HCT116 (cell line): Measurements from ENCODE around the gene GARS1. TPM values are rescaled to one million over a fixed set of nuclear protein-coding genes. Genes with fewer than 3 reads are reported as not detected.

Experiments used
- ATAC-seq: fragments of 200-7000 bp; cut with Tn5 transposase; 2 replicates; pipeline ENCODE4 v1.9.1; 2020; ENCODE audit warnings: mild to moderate bottlenecking, moderate library complexity
- BruUV-seq: library from RNA; stranded (reverse); fragments of 400-500 nt; replicated peaks from 2 replicates; lab custom pipeline; 2021; lab: Mats Ljungman, UMichigan
- CTCF ChIA-PET: fragments of 300-600 bp; sonication (Branson Sonifier 250); formaldehyde crosslinking; loops from one replicate; lab custom pipeline; 2021; ENCODE audit warnings: antibody characterized with exemption; lab: Charles Lee
- POLR2A ChIA-PET: fragments of 300-600, 350-600 bp; sonication (Branson Sonifier 250); formaldehyde crosslinking; loops from one replicate; lab custom pipeline; 2021; ENCODE audit warnings: antibody characterized with exemption; lab: Charles Lee
- RAD21 ChIA-PET, 2 experiments: fragments of 300-600 bp; sonication (Branson Sonifier 250); formaldehyde crosslinking; loops; one replicate each; lab custom pipeline; 2023; ENCODE audit warnings: low total read pairs in 2 of 2; ENCODE audit not compliant: uncharacterized antibody in 2 of 2, unreplicated experiment in 2 of 2, low non-redundant PET in 1 of 2; lab: Charles Lee
- DNase-seq: peaks from one replicate; pipeline ENCODE4 v3.0.0-alpha.2; 2010; ENCODE audit warnings: low read depth, low spot score
- H2AFZ ChIP-seq: fragments of 200-600 bp; shearing (Covaris generic), sonication (generic); 2 replicates; pipeline ENCODE4 v1.6.1; 2017; ENCODE audit warnings: low read depth, mixed run types, mixed read lengths, antibody characterized with exemption, low read length; ENCODE audit not compliant: poor library complexity, severe bottlenecking
- H3K27ac ChIP-seq: 2 replicates; pipeline ENCODE4 v1.5.1; 2012; ENCODE audit warnings: low read depth, low read length
- H3K27me3 ChIP-seq: fragments of 200-600 bp; sonication (generic); 2 replicates; pipeline ENCODE4 v1.6.1; 2016; ENCODE audit warnings: mixed run types, low read length, mixed read lengths; ENCODE audit not compliant: insufficient read depth
- H3K36me3 ChIP-seq, 2 experiments: fragments of 200-500 bp in 1 of 2; fragments of 200-600 bp in 1 of 2; sonication (Bioruptor generic) in 1 of 2; sonication (generic) in 1 of 2; 2 replicates each; pipeline versions ENCODE4 v1.5.1 to v1.6.1; 2014 to 2016; ENCODE audit warnings: low read length in 2 of 2, inconsistent platforms in 1 of 2, mixed read lengths in 1 of 2, mixed run types in 1 of 2; ENCODE audit not compliant: insufficient read depth in 2 of 2, control insufficient read depth in 1 of 2
- H3K4me1 ChIP-seq, 2 experiments: fragments of 200-600 bp in 1 of 2; sonication (generic) in 1 of 2; 2 replicates each; pipeline versions ENCODE4 v1.5.1 to v1.6.1; 2012 to 2017; ENCODE audit warnings: low read length in 2 of 2, inconsistent platforms in 1 of 2, mild to moderate bottlenecking in 1 of 2, mixed read lengths in 1 of 2, mixed run types in 1 of 2, moderate library complexity in 1 of 2; ENCODE audit not compliant: insufficient read depth in 2 of 2, control insufficient read depth in 1 of 2
- H3K4me2 ChIP-seq: fragments of 200-600 bp; sonication (generic); 2 replicates; pipeline ENCODE4 v1.6.1; 2017; ENCODE audit warnings: mixed run types, low read length, mixed read lengths
- H3K4me3 ChIP-seq, 2 experiments: fragments of 200-600 bp in 1 of 2; sonication (generic) in 1 of 2; replicated peaks in 1 of 2; 2 replicates each; pipeline ENCODE4 v1.5.1; 2011 to 2016; ENCODE audit warnings: low read length in 2 of 2, control low read depth in 1 of 2, low read depth in 1 of 2, mild to moderate bottlenecking in 1 of 2, mixed read lengths in 1 of 2, mixed run types in 1 of 2
- H3K79me2 ChIP-seq: fragments of 200-600 bp; sonication (generic); 2 replicates; pipeline ENCODE4 v1.6.1; 2017; ENCODE audit warnings: mild to moderate bottlenecking, mixed run types, low read length, moderate library complexity, mixed read lengths; ENCODE audit not compliant: insufficient read depth
- H3K9ac ChIP-seq: fragments of 200-600 bp; sonication (generic); 2 replicates; pipeline ENCODE4 v1.6.1; 2016; ENCODE audit warnings: low read length, mixed read lengths
- H3K9me2 ChIP-seq: fragments of 200-600 bp; sonication (generic), shearing (Covaris generic); 2 replicates; pipeline ENCODE4 v1.6.1; 2017; ENCODE audit warnings: mixed run types, mild to moderate bottlenecking, moderate library complexity; ENCODE audit not compliant: insufficient read depth
- H3K9me3 ChIP-seq, 2 experiments: fragments of 200-500 bp in 1 of 2; fragments of 200-600 bp in 1 of 2; sonication (Bioruptor generic) in 1 of 2; sonication (generic) in 1 of 2; 2 replicates each; pipeline ENCODE4 v1.6.1; 2014 to 2017; ENCODE audit warnings: low read length in 2 of 2, mixed read lengths in 2 of 2, inconsistent platforms in 1 of 2, low read depth in 1 of 2, mild to moderate bottlenecking in 1 of 2, mixed run types in 1 of 2, moderate library complexity in 1 of 2; ENCODE audit not compliant: control insufficient read depth in 1 of 2, insufficient read depth in 1 of 2
- H4K20me1 ChIP-seq: fragments of 200-600 bp; sonication (generic), shearing (Covaris generic); 2 replicates; pipeline ENCODE4 v1.6.1; 2017; ENCODE audit warnings: mixed run types, mild to moderate bottlenecking, moderate library complexity; ENCODE audit not compliant: insufficient read depth
- CBX3 ChIP-seq: IDR thresholded peaks from 2 replicates; pipeline ENCODE4 v1.6.1; 2012; ENCODE audit warnings: low read depth
- CTCF ChIP-seq, 3 experiments: fragments of 200-600 bp in 1 of 3; sonication (generic) in 1 of 3; IDR thresholded peaks in 2 of 3; conservative IDR thresholded peaks in 1 of 3; 2 replicates each; pipeline ENCODE4 v1.5.1; 2012 to 2017; ENCODE audit warnings: low read depth in 2 of 3, low read length in 2 of 3, antibody characterized with exemption in 1 of 3, borderline replicate concordance in 1 of 3, control low read depth in 1 of 3, mild to moderate bottlenecking in 1 of 3, mixed read lengths in 1 of 3, mixed run types in 1 of 3, moderate library complexity in 1 of 3; ENCODE audit not compliant: insufficient read depth in 1 of 3
- POLR2AphosphoS5 ChIP-seq: IDR thresholded peaks from 2 replicates; pipeline ENCODE4 v1.6.1; 2011; ENCODE audit warnings: mild to moderate bottlenecking, low read depth, low read length, moderate library complexity
- RAD21 ChIP-seq: IDR thresholded peaks from 2 replicates; pipeline ENCODE4 v1.6.1; 2012; ENCODE audit warnings: low read depth, mild to moderate bottlenecking
- REST ChIP-seq: IDR thresholded peaks from 2 replicates; pipeline ENCODE4 v1.6.1; 2012; ENCODE audit warnings: low read depth
- SIN3A ChIP-seq: IDR thresholded peaks from 2 replicates; pipeline ENCODE4 v1.6.1; 2012; ENCODE audit warnings: low read depth
- intact Hi-C: fragments of 100-400 bp; cut with micrococcal nuclease; formaldehyde crosslinking; loops from 2 replicates; pipeline ENCODE4 v1.10.0; 2022
- total RNA-seq: library from RNA; stranded (reverse); gene quantifications from one replicate; pipeline ENCODE4 v1.2.1, GENCODE V29; 2021; ENCODE audit not compliant: unreplicated experiment

GARS1 gene
- total RNA-seq, 1 experiment from 2014 or later: 329 TPM

GRCh38 chr7:30546596-30546995 is 48.1 kb upstream of the GARS1 start (continued):
- TF ChIP-seq REST: no peak

- Histone ChIP-seq H3K9ac (no peak overlapping the region), H3K27me3 (no peaks in the 10 kb centered on the region), H3K9me3 (no peaks in the 10 kb centered on the region), H3K9me2 (no peaks in the 10 kb centered on the region), H3K36me3 (no peaks in the 10 kb centered on the region), H3K4me2 (0 out of 2 replicates have a peak overlapping the region, but pooled peaks have one; percentile 22), H3K27ac (no peak overlapping the region), H3K4me3 (no peak overlapping the region), H2AFZ (no peak overlapping the region), H3K79me2 (no peaks in the 10 kb centered on the region), H3K4me1 (peaks cover 24 to 36% of the 10 kb centered on the region in 2 experiments), H4K20me1 (no peaks in the 10 kb centered on the region)
- ChIA-PET CTCF (interaction anchor here (1.6 to 3.9 kb wide), 2 partner anchors 15 to 191 kb away, joined by 7 to 50 read pairs; no protein-coding TSS in a partner anchor), POLR2A (interaction anchor here (2.5 kb wide), 1 partner anchor 15 kb away, joined by 6 read pairs; no protein-coding TSS in a partner anchor), RAD21 (interaction anchor here (1.4 to 1.6 kb wide), 2 partner anchors 15 kb away, joined by 9 to 10 read pairs; no protein-coding TSS in a partner anchor)
- TF ChIP-seq CBX3 (0 out of 2 replicates have a peak, but pooled peaks have one; percentile 26), RAD21 (peak; percentile 76), CTCF (IDR thresholded peaks at IDR 0.05 in 2 of 3, conservative IDR thresholded peaks at IDR 0.05 in 1 of 3; ENCODE audit: borderline replicate concordance in 1 of 3, insufficient read depth in 1 of 3, low read depth in 2 of 3, low read length in 2 of 3) (peak; percentile 63 to 86 (median 73); a peak in 5 of 6 replicates), SIN3A (no peak), POLR2AphosphoS5 (no peak)
- ATAC-seq: peak; percentile 77
- intact Hi-C loops: loop anchor here (1.0 to 5.0 kb wide), 3 partner anchors 15 to 272 kb away; no protein-coding TSS in a partner anchor
- BruUV-seq: no TSS peak
- DNase-seq: peak; percentile 52
These were observed 45.8 kb upstream of the GARS1 start for GRCh38 chr7:30548845-30549244.
